Measurements from ENCODE around the gene GNAQ. TPM values are rescaled to one million over a fixed set of nuclear protein-coding genes. Genes with fewer than 3 reads are reported as not detected.

Gene GNAQ
- total and polyA plus RNA-seq, 2 of the 13 experiments (the other 11 are each of a cell fraction or from before 2014, with no cell fraction given): 16.5 to 17.7 TPM

- TF ChIP-seq FOXP1 (IDR thresholded peaks at IDR 0.05) (peak; percentile 81), FOXP1 (CRISPR knock-in tag; IDR thresholded peaks at IDR 0.05) (peak; percentile 78), ZNF615 (CRISPR knock-in tag; IDR thresholded peaks at IDR 0.05; ENCODE audit: borderline replicate concordance) (no peak), DRAP1 (CRISPR knock-in tag; IDR thresholded peaks at IDR 0.05) (peak; percentile 29; the same call in 1 of the 2 replicates), IRF9 (CRISPR knock-in tag; IDR thresholded peaks at IDR 0.05; ENCODE audit: borderline replicate concordance) (no peak), ZNF775 (CRISPR knock-in tag; IDR thresholded peaks at IDR 0.05; ENCODE audit: borderline replicate concordance) (no peak), POLR2G (IDR thresholded peaks at IDR 0.05; ENCODE audit: low read depth, low read length) (no peak), PAF1 (CRISPR knock-in tag; IDR thresholded peaks at IDR 0.05) (no peak), HDAC2 (CRISPR knock-in tag; IDR thresholded peaks at IDR 0.05) (peak; percentile 32; the same call in 1 of the 2 replicates), SYNCRIP (IDR thresholded peaks at IDR 0.05; ENCODE audit: insufficient read depth, low read depth, low read length) (no peak), NFATC3 (CRISPR knock-in tag; IDR thresholded peaks at IDR 0.05) (no peak), NFE2 (CRISPR knock-in tag; IDR thresholded peaks at IDR 0.05) (no peak), NFKB2 (CRISPR knock-in tag; IDR thresholded peaks at IDR 0.05; ENCODE audit: borderline replicate concordance) (no peak), ZNF337 (CRISPR knock-in tag; IDR thresholded peaks at IDR 0.05; ENCODE audit: borderline replicate concordance, low read depth) (no peak), ZNF430 (CRISPR knock-in tag; IDR thresholded peaks at IDR 0.05) (no peak), KDM4B (CRISPR knock-in tag; IDR thresholded peaks at IDR 0.05) (no peak), RNF219 (CRISPR knock-in tag; IDR thresholded peaks at IDR 0.05) (no peak), PHF21A (CRISPR knock-in tag; IDR thresholded peaks at IDR 0.05) (no peak), LBX2 (CRISPR knock-in tag; IDR thresholded peaks at IDR 0.05; ENCODE audit: borderline replicate concordance) (no peak), NAIF1 (CRISPR knock-in tag; IDR thresholded peaks at IDR 0.05; ENCODE audit: borderline replicate concordance) (no peak), DPF2 (CRISPR knock-in tag; IDR thresholded peaks at IDR 0.05; ENCODE audit: borderline replicate concordance, low read depth) (no peak; the same call in 1 of the 2 replicates), ZNF790 (CRISPR knock-in tag; IDR thresholded peaks at IDR 0.05; ENCODE audit: borderline replicate concordance) (no peak), HNF4G (IDR thresholded peaks at IDR 0.05; ENCODE audit: borderline replicate concordance, low read depth, low read length) (peak; percentile 50; the same call in 1 of the 2 replicates), HNF4G (CRISPR knock-in tag; IDR thresholded peaks at IDR 0.05; ENCODE audit: borderline replicate concordance, low read depth) (peak; percentile 26; the same call in 1 of the 2 replicates), FOXK2 (IDR thresholded peaks at IDR 0.05) (no peak), HNRNPL (IDR thresholded peaks at IDR 0.05; ENCODE audit: low read depth, low read length) (no peak), ESRRA (CRISPR knock-in tag; IDR thresholded peaks at IDR 0.05; ENCODE audit: low read depth) (no peak), GPN1 (CRISPR knock-in tag; IDR thresholded peaks at IDR 0.05; ENCODE audit: borderline replicate concordance) (no peak)
Measured at GRCh38 chr9:78004478-78005229, 27.0 kb downstream of the GNAQ start (continued).

Data from HepG2 (cell line).